Esophagus muscularis mucosa (tissue), 4 donors: ENCODE results near the gene SH2D3C. TPM values are rescaled to one million over a fixed set of nuclear protein-coding genes. Genes with fewer than 3 reads are reported as not detected.

ENCODE experiments used
- DNase-seq: peaks from one replicate; pipeline ENCODE4 v3.0.0-alpha.2; 2017; ENCODE audit errors: extremely low spot score
- H3K27ac ChIP-seq, 4 donors: fragments of 200-600 bp; sonication (generic); replicated peaks in 1 of 4; 1 replicate in 3 of 4; 2 replicates in 1 of 4; pipeline ENCODE4 v1.5.1; 2016 to 2019; ENCODE audit warnings: mild to moderate bottlenecking in 1 of 4
- H3K27me3 ChIP-seq, 4 donors: fragments of 200-600 bp; sonication (generic); one replicate each; pipeline versions ENCODE4 v1.5.1 to v1.6.0; 2016 to 2019
- H3K36me3 ChIP-seq, 4 donors: fragments of 200-600 bp; sonication (generic); one replicate each; pipeline ENCODE4 v1.5.1; 2016 to 2019
- H3K4me1 ChIP-seq, 4 donors: fragments of 200-600 bp; sonication (generic); one replicate each; pipeline ENCODE4 v1.5.1; 2016 to 2019
- H3K4me3 ChIP-seq, 4 donors: fragments of 200-600 bp; sonication (generic); 1 replicate in 2 of 4; 2 replicates in 2 of 4; pipeline ENCODE4 v1.5.1; 2016 to 2019; ENCODE audit warnings: mild to moderate bottlenecking in 4 of 4, moderate library complexity in 1 of 4
- H3K9me3 ChIP-seq, 4 donors: fragments of 200-600 bp; sonication (generic); 1 replicate in 3 of 4; 2 replicates in 1 of 4; pipeline ENCODE4 v1.5.1; 2016 to 2019
- CTCF ChIP-seq, 3 experiments: fragments of 200-600 bp in 2 of 3; fragments of 450-650 bp in 1 of 3; sonication (generic) in 2 of 3; IDR thresholded peaks; one replicate each; pipeline ENCODE4 v1.5.1; 2017 to 2019; ENCODE audit warnings: antibody characterized with exemption in 3 of 3, mild to moderate bottlenecking in 2 of 3, moderate library complexity in 1 of 3
- EP300 ChIP-seq: sonication (generic); formaldehyde crosslinking; IDR thresholded peaks from one replicate; pipeline ENCODE4 v1.6.1; 2017; ENCODE audit warnings: antibody characterized with exemption
- POLR2A ChIP-seq: fragments of 450-650 bp; IDR thresholded peaks from one replicate; pipeline ENCODE4 v1.6.1; 2017; ENCODE audit warnings: antibody characterized with exemption, moderate library complexity, mild to moderate bottlenecking, low read depth
- POLR2AphosphoS5 ChIP-seq, 2 donors: sonication (generic); formaldehyde crosslinking; IDR thresholded peaks; one replicate each; pipeline ENCODE4 v1.6.1; 2017; ENCODE audit warnings: antibody characterized with exemption in 2 of 2
- WGBS: methylation state at CpG from one replicate; pipeline ENCODE4 v1.1.5; 2018; 5-methylcytosine and 5-hydroxymethylcytosine counted together
- intact Hi-C: fragments of 100-400 bp; cut with DNase I; formaldehyde crosslinking; loops from one replicate; pipeline ENCODE4 v1.15.1; 2023
- total RNA-seq, 4 donors: library from RNA; depleted of rRNA; stranded (reverse); fragments of >200 nt; gene quantifications; one replicate each; pipeline versions ENCODE4 v1.1.0 to v1.2.1, GENCODE V29; 2016

The SH2D3C gene
- total RNA-seq, 4 donors from 2014 or later = 5.0 to 18.1 (median 14.3) TPM

- Histone ChIP-seq H3K36me3 (peaks cover 0 to 89% (median 24%) of the 10 kb centered on the region in 4 donors), H3K4me3 (peak overlapping the region; percentile 21 to 36 (median 30)), H3K27me3 (peaks cover 0 to 47% (median 7%) of the 10 kb centered on the region in 4 donors), H3K27ac (peak overlapping the region; percentile 20 to 59 (median 44)), H3K4me1 (peaks cover 24 to 31% (median 27%) of the 10 kb centered on the region in 4 donors), H3K9me3 (no peaks in the 10 kb centered on the region)
- TF ChIP-seq POLR2A (no peak), CTCF (IDR thresholded peaks at IDR 0.05) (no peak), POLR2AphosphoS5 (IDR thresholded peaks at IDR 0.05) (no peak), EP300 (no peak)
- intact Hi-C loops = no loop called here
- DNase-seq = no peak
- 47% methylated on average over 32 of the region's 38 CpGs for WGBS
Measured at GRCh38 chr9:127741831-127742434, 36.5 kb downstream of the SH2D3C start.

- Histone ChIP-seq H3K9me3 (no peaks in the 10 kb centered on the region), H3K36me3 (peaks cover 0 to 69% (median 23%) of the 10 kb centered on the region in 4 donors), H3K27ac (peak overlapping the region; percentile 43 to 77 (median 54)), H3K27me3 (peaks cover 0 to 43% (median 7%) of the 10 kb centered on the region in 4 donors), H3K4me1 (peaks cover 27 to 39% (median 34%) of the 10 kb centered on the region in 4 donors), H3K4me3 (no peak overlapping the region)
- no peak for TF ChIP-seq POLR2A
- no peak for TF ChIP-seq POLR2AphosphoS5 (IDR thresholded peaks at IDR 0.05)
- TF ChIP-seq EP300 = no peak
- no peak for TF ChIP-seq CTCF (IDR thresholded peaks at IDR 0.05)
- 83% methylated on average over 9 of the region's 19 CpGs for WGBS
- intact Hi-C loops = loop anchor here (5.0 kb wide), 1 partner anchor 133 kb away; no protein-coding TSS in a partner anchor
- no peak for DNase-seq
Measured at GRCh38 chr9:127739614-127740330, 38.7 kb downstream of the SH2D3C start.

- H3K4me3 ChIP-seq = no peak overlapping the region
- H3K4me1 ChIP-seq = peaks cover 34 to 50% (median 44%) of the 10 kb centered on the region in 4 donors
- no peak overlapping the region for H3K27ac ChIP-seq
- WGBS = 85% methylated on average over 13 of the region's 13 CpGs
- H3K9me3 ChIP-seq = no peaks in the 10 kb centered on the region
- intact Hi-C loops = loop anchor here (5.0 kb wide), 1 partner anchor 134 kb away; no protein-coding TSS in a partner anchor
- no peak for DNase-seq
- TF ChIP-seq POLR2AphosphoS5 (IDR thresholded peaks at IDR 0.05) (no peak), CTCF (IDR thresholded peaks at IDR 0.05) (no peak), POLR2A (no peak), EP300 (no peak)
- peaks cover 0 to 34% (median 7%) of the 10 kb centered on the region in 4 donors for H3K27me3 ChIP-seq
- H3K36me3 ChIP-seq = peaks cover 0 to 59% (median 19%) of the 10 kb centered on the region in 4 donors
Measured at GRCh38 chr9:127738666-127739065, 39.8 kb downstream of the SH2D3C start.

GRCh38 chr9:127735530-127736185 is 42.8 kb downstream of the SH2D3C start:
- Histone ChIP-seq H3K4me1 (peaks cover 16 to 39% (median 30%) of the 10 kb centered on the region in 4 donors), H3K36me3 (peaks cover 16 to 58% (median 40%) of the 10 kb centered on the region in 4 donors), H3K27ac (peak overlapping the region; percentile 94 to 98 (median 95)), H3K4me3 (peak overlapping the region; percentile 73 to 89 (median 82)), H3K9me3 (no peaks in the 10 kb centered on the region), H3K27me3 (peaks cover 0 to 10% (median 0%) of the 10 kb centered on the region in 4 donors)
- 35% methylated on average over 13 of the region's 15 CpGs for whole genome bisulfite sequencing
- DNase-seq = no peak
- intact Hi-C loops = loop anchor here (1.0 to 5.0 kb wide), 4 partner anchors 50 to 186 kb away; no protein-coding TSS in a partner anchor
- no peak for TF ChIP-seq POLR2A
- TF ChIP-seq CTCF (IDR thresholded peaks at IDR 0.05) = no peak
- TF ChIP-seq EP300 = no peak
- no peak for TF ChIP-seq POLR2AphosphoS5 (IDR thresholded peaks at IDR 0.05)
